Ovary (tissue), 9 donors: ENCODE measurements around the gene MFN1. TPM values are rescaled to one million over a fixed set of nuclear protein-coding genes. Genes with fewer than 3 reads are reported as not detected.

Experiments
- DNase-seq, 5 donors: peaks; one replicate each; pipeline ENCODE4 v3.0.0-alpha.2; 2019 to 2020
- H3K27ac ChIP-seq, 2 donors: fragments of 200-600 bp; one replicate each; pipeline versions ENCODE4 v1.5.1 to v1.8.0; 2019 to 2022
- H3K27me3 ChIP-seq: fragments of 200-600 bp; one replicate; pipeline ENCODE4 v1.8.0; 2022
- H3K36me3 ChIP-seq: fragments of 200-600 bp; sonication (generic); one replicate; pipeline ENCODE4 v1.5.1; 2019
- H3K4me1 ChIP-seq: one replicate; pipeline ENCODE4 v1.8.1; 2013; ENCODE audit warnings: mild to moderate bottlenecking, moderate library complexity; ENCODE audit not compliant: insufficient read depth
- H3K4me3 ChIP-seq: fragments of 200-600 bp; sonication (generic); one replicate; pipeline ENCODE4 v1.5.1; 2017
- H3K9me3 ChIP-seq, 2 donors: fragments of 200-600 bp in 1 of 2; sonication (generic) in 1 of 2; one replicate each; pipeline versions ENCODE4 v1.5.1 to v1.8.1; 2013 to 2019; ENCODE audit warnings: mild to moderate bottlenecking in 1 of 2, moderate library complexity in 1 of 2
- EP300 ChIP-seq: sonication (generic); formaldehyde crosslinking; IDR thresholded peaks from one replicate; pipeline ENCODE4 v1.6.1; 2017; ENCODE audit warnings: antibody characterized with exemption
- POLR2A ChIP-seq: fragments of 450-650 bp; IDR thresholded peaks from one replicate; pipeline ENCODE4 v1.6.1; 2017; ENCODE audit warnings: antibody characterized with exemption, mild to moderate bottlenecking, moderate library complexity
- WGBS, 3 donors: extraction: QIAGEN DNeasy Blood & Tissue Kit in 1 of 3; methylation state at CpG; one replicate each; pipeline versions ENCODE4 v1.1.5 to v1.1.7; 2013 to 2017; 5-methylcytosine and 5-hydroxymethylcytosine counted together
- intact Hi-C, 4 donors: fragments of 100-400 bp; cut with DNase I; formaldehyde crosslinking; loops; one replicate each; pipeline versions ENCODE4 v1.11.0 to v1.15.1; 2022 to 2023
- polyA plus RNA-seq, 2 donors: library from polyadenylated mRNA; stranded (reverse); fragments of 200-250 nt in 1 of 2; fragments of 350-450 nt in 1 of 2; fragmentation: Illumina TruSeq in 1 of 2; extraction: RNeasy Lipid Tissue Mini Kit (QIAGEN cat#74804) in 1 of 2; gene quantifications; one replicate each; pipeline ENCODE4 v1.2.3, GENCODE V29; 2013 to 2014
- total RNA-seq, 7 donors: library from RNA; depleted of rRNA in 2 of 7; stranded (reverse); fragments of >200 nt in 2 of 7; fragmentation: NEBNext Ultra II Directional in 3 of 7; extraction: Animal tissue kit (Norgen Biotek cat#: 25700) in 3 of 7; gene quantifications; one replicate each; pipeline versions ENCODE4 v1.1.0 to v1.2.4, GENCODE V29; 2016 to 2023
- TF ChIP-seq, protein P1 (sequence below), 3 donors: fragments of 450-650 bp in 2 of 3; fragments of 200-600 bp in 1 of 3; IDR thresholded peaks; one replicate each; pipeline versions ENCODE4 v1.5.1 to v1.8.0; 2016 to 2022; ENCODE audit warnings: antibody characterized with exemption in 3 of 3, mild to moderate bottlenecking in 1 of 3
- donor health status: DM: no; HTN: no; CAD: no; lungs with moderate emphysema.
- donor health status: DM: no; HTN: no; CAD: no.
- donor health status: Bipolar disorder and iron deficiency.
- donor health status: DM: yes; HTN: yes; CAD: no.
- donor health status: DM: no; HTN: no; CAD: no.
- donor health status: DM: yes; HTN: yes; CAD: no.

Gene MFN1
- total and polyA plus RNA-seq, 9 donors, result 11.8 to 49.8 (median 39.3) TPM

DNA sequence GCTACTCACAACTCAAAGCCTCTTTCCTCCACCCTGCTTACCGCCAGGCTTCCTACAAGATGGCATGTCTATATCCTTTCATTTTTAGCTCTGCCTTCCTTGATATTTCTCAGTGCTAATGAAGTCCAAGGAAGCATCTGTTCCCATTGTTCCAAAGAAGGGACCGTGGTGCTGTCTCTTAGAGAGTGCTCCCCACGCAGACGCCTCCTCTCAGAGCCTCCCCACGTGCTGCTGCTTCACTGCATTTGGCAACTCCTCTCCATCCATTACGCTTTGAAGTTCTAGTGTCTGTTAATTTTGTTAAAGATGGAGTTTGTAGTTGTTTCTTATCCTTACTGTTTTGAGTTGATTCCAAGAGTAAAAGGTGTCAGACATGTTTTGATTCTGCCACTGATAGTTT lies 77.6 kb downstream of the MFN1 start:
- H3K36me3 ChIP-seq, result no peaks in the 10 kb centered on the region
- DNase-seq, result no peak
- H3K4me1 ChIP-seq, result no peaks in the 10 kb centered on the region
- TF ChIP-seq, protein P1, sequence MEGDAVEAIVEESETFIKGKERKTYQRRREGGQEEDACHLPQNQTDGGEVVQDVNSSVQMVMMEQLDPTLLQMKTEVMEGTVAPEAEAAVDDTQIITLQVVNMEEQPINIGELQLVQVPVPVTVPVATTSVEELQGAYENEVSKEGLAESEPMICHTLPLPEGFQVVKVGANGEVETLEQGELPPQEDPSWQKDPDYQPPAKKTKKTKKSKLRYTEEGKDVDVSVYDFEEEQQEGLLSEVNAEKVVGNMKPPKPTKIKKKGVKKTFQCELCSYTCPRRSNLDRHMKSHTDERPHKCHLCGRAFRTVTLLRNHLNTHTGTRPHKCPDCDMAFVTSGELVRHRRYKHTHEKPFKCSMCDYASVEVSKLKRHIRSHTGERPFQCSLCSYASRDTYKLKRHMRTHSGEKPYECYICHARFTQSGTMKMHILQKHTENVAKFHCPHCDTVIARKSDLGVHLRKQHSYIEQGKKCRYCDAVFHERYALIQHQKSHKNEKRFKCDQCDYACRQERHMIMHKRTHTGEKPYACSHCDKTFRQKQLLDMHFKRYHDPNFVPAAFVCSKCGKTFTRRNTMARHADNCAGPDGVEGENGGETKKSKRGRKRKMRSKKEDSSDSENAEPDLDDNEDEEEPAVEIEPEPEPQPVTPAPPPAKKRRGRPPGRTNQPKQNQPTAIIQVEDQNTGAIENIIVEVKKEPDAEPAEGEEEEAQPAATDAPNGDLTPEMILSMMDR (IDR thresholded peaks at IDR 0.05), result no peak
- TF ChIP-seq EP300 (no peak), POLR2A (no peak)
- no peaks in the 10 kb centered on the region for H3K9me3 ChIP-seq
- no peaks in the 10 kb centered on the region for H3K27me3 ChIP-seq
- H3K4me3 ChIP-seq, result no peak overlapping the region
- 88 to 93% (median 91%) methylated on average over 6 of the region's 6 CpGs for WGBS, 3 donors
- no peak overlapping the region for H3K27ac ChIP-seq
- intact Hi-C loops, result loop anchor here in 1 of 4 donors (10.0 kb wide), 1 partner anchor 120 kb away; no protein-coding TSS in a partner anchor

DNA sequence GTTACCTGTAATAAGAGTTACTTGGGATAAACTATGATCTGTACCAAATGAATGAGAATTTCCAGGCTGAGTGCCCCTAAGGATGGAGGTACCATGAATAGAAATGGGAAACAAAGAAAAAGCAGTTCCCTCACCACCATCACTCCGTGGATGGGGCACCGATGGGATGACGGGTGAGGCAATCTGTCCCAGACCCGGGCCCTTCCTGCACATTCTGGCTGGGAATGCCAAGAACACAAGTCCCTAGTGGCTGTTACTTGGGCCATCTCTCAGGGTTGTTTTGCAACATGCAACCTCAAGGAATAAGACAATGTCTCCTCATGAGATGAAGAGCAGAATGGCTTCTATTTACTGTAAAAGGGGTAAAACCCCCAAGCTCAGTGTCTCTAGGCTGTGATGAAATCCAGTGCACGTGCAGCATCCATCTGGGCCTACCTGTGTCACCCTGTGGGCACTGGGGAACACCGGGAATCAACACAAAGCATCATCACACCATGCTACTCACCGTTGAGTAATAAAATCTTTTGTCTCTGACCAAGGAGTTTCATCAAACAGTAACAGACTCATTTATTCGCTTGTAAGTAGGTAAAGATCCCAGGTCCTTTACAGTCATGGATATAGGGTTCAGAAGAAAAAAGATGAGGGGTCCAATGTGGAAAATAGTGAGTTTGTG lies 81.5 kb downstream of the MFN1 start:
- intact Hi-C loops, result loop anchor here in 1 of 4 donors (10.0 kb wide), 1 partner anchor 116 kb away; no protein-coding TSS in a partner anchor
- H3K4me1 ChIP-seq, result no peaks in the 10 kb centered on the region
- H3K9me3 ChIP-seq, result no peaks in the 10 kb centered on the region
- H3K27me3 ChIP-seq, result no peaks in the 10 kb centered on the region
- H3K36me3 ChIP-seq, result no peaks in the 10 kb centered on the region
- DNase-seq, result no peak
- 93 to 94% (median 94%) methylated on average over 8 of the region's 8 CpGs for WGBS, 3 donors
- no peak overlapping the region for H3K4me3 ChIP-seq
- no peak overlapping the region for H3K27ac ChIP-seq
- TF ChIP-seq, protein P1 (IDR thresholded peaks at IDR 0.05), result no peak

DNA sequence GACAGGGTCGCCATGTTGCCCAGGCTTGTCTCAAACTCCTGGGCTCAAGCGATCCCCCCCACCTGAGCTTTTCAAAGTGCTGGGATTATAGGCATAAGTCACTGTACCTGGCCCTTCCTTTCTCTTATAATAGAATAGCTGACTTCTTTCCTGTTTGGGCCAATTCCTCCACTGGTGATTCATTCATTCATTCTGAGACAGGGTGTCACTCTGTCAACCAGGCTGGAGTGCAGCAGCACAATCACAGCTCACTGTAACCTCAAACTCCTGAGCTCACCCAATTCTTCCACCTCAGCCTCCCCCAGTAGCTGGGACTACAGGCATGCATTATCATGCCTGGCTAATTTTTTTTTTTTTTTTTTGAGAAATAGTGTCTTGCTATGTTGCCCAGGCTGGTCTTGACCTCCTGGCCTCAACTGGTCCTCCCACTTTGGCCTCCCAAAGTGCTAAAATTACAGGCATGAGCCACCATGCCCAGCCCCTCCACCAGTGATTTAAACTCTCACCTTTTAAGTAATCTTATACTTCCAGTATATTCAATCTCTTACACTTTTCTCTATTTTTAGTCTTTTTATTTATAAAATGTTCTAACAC lies 82.9 kb downstream of the MFN1 start:
- 91 to 100% (median 100%) methylated on average over 2 of the region's 2 CpGs for WGBS, 3 donors
- Histone ChIP-seq H3K27me3 (no peaks in the 10 kb centered on the region), H3K4me3 (no peak overlapping the region), H3K27ac (no peak overlapping the region), H3K9me3 (no peaks in the 10 kb centered on the region), H3K4me1 (no peaks in the 10 kb centered on the region), H3K36me3 (no peaks in the 10 kb centered on the region)
- intact Hi-C loops, result no loop called here
- DNase-seq, result no peak
- TF ChIP-seq EP300 (no peak), POLR2A (no peak)
- TF ChIP-seq, protein P1 (IDR thresholded peaks at IDR 0.05), result no peak

DNA sequence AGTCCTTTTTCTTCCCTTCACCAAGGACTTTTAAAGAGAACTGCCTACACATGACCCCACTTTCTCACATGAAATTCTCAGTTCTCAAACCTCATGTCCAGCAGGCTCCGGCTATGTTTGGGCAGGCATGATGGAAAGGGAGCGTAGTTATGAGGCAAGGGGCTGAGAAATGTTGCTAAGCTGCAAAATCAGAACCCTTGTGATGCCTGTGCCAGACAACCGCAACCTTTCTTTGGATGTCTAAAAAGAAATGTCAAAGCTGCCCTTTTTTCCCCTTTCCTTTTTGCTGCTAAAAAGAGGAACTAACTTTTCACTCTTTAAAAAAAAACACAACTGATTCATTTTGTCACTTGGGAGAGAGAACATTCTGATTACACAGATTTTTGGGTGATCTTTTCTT lies 84.5 kb downstream of the MFN1 start:
- intact Hi-C loops, result no loop called here
- no peaks in the 10 kb centered on the region for H3K9me3 ChIP-seq
- no peak overlapping the region for H3K4me3 ChIP-seq
- H3K27ac ChIP-seq, result no peak overlapping the region
- no peaks in the 10 kb centered on the region for H3K4me1 ChIP-seq
- H3K27me3 ChIP-seq, result no peaks in the 10 kb centered on the region
- TF ChIP-seq, protein P1 (IDR thresholded peaks at IDR 0.05), result no peak
- no peak for TF ChIP-seq EP300
- TF ChIP-seq POLR2A, result no peak
- 68 to 89% (median 80%) methylated on average over 3 of the region's 3 CpGs for WGBS, 3 donors
- DNase-seq, result no peak
- H3K36me3 ChIP-seq, result no peaks in the 10 kb centered on the region
